ENCODE measurements around the gene PLCL2.

- no peak for TF ChIP-seq CTCF (IDR thresholded peaks at IDR 0.05)
- TF ChIP-seq EZH2 (IDR thresholded peaks at IDR 0.05; ENCODE audit: borderline replicate concordance, insufficient read depth, low read depth, low read length, poor library complexity, severe bottlenecking): no peak
Measured at GRCh38 chr3:16917980-16918682, 33.4 kb downstream of the PLCL2 start.

Data from B cell (primary cell).